HG02642 (cell line): ENCODE results near the gene RPGR.

Source experiments
- ATAC-seq: cut with Tn5 transposase; IDR thresholded peaks from one replicate; pipeline ENCODE4 v1.9.1; 2021; ENCODE audit warnings: mild to moderate bottlenecking; ENCODE audit not compliant: unreplicated experiment, poor library complexity

Gene RPGR

DNA sequence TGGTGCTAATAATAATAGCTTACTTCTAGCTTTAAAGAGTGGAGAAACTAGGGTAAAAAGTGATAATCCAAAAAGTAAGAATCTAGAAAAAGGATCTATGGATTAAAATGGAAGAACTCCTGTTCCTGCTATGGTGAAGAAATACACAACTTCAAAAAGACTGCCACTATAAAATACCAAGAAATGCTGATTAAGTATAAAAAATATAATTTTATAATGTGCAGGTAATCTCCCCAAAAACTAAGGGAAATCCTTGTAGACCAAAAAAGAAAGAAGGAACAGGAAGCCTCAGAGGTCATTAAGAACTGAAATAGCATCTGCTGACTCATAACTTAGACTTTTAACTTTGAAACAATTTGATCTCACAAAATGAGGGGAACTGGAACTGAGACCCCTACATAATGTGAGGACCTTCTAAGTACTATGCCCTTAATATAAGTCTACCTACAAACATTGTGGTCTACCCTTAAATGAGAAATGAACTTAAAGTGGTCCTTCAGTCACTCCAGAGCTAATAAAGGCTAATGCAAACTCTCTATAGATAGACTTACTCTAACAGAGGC lies 56.1 kb downstream of the RPGR start:
- peak; percentile 75 for ATAC-seq

DNA sequence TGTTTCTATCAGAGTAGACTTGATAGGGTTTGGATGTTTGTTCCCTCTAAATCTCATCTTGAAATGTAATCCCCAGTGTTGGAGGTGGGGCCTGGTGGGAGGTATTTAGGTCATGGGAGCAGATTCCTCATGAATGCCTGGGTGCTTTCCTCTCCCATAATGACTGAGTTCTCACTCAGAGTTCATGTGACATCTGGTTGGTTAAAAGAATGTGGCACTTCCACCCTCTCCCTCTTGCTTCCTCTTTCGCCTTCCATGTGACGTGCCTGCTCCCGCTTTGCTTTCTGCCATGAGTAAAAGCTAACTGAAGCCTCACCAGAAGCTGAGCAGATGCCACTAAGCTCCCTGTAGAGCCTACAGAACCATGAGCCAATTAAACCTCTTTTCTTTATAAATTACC lies 59.3 kb downstream of the RPGR start:
- no peak for ATAC-seq

- no peak for ATAC-seq
Observed at GRCh38 chrX:38262715-38263620, 64.3 kb downstream of the RPGR start.

DNA sequence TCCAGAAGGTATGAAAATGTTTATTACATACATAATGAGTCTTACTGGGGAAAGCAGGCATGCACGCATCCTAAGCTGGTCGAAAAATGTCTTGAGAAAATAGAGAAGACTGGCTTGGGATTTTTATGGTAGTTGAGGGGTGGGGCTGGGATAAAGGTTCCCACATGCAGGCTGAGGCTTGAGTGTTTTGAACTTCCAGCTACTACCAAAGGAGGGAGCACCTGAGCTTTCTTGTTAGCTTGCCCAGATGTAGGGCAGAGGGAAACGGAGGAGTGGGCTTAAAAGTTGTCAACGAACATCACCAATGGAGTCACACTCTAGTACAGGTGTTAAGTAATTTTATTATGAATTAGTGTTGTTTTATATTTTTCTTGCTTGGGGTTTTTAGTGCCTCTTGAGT lies 67.1 kb downstream of the RPGR start:
- no peak for ATAC-seq

DNA sequence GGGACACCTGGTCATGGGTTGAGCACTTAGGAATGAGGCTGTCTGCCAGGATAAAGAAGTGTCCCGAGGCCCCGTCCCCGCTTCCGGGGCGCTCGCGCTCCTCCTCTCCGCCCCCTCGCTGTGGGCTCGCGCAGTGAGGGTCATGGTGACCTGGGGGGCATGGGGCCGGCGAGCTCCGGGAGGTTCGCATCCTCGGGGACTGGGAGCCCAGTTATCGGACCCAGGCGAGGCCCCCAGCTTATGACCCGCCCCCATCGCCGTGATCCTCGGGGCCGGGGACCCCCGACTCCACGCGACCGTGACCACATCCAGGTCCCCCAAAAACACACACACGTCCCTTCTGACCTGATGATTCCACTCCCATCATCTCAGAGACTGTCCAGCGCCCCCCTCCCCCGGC lies 71.3 kb downstream of the RPGR start:
- no peak for ATAC-seq

- ATAC-seq: no peak
Observed at GRCh38 chrX:38249965-38250364, 77.3 kb downstream of the RPGR start.

DNA sequence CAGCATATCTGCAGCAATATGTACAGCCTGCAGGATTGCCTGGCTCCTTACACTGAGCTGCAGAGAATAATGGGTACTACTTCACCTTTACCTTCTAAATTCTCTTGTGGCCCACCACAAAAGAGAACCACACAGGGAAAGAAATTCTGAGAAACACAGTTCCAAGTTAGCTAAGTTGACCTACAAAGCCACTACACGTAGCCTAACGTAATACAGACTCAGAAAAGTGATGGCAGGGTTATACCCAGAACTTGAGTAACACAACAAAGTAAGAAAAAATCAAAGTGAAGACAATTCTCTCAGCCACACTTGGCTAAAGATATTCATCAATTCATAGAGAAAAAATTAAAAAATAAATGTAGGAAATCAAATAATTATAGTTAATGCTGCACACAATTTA lies 80.3 kb downstream of the RPGR start:
- ATAC-seq: no peak

- ATAC-seq: no peak
Observed at GRCh38 chrX:38240541-38240940, 86.8 kb downstream of the RPGR start.

DNA sequence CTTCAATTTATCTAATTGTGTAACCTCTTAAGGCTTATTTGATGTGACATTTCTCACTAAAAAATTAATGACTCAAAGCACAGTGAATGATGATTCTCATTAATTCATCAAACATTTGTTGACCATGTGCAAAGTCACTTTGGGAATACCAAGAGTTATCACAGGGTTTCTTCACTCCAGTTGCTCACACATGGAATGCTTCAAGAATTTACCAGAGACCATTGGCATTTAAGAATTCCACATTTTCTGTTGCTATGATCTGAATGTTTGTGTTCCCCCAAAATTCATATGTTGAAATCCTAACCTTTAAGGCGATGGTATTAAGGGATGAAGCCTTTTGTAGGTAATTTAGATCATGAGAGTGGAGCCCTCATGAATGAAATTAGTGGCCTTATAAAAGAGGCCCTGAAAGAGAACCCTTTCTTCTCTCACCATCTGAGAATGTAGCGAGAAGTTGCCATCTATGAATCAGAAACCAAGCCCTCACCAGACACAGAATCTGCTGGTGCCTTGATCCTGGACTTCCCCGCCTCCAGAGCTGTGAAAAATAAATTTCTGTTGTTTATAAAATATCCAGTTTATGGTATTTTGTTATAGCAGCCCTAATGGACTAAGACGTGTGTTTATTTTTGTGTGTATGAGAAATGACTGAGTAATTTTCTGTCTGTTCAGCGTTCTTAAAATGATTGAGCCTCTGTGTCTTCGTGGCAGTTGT lies 90.3 kb downstream of the RPGR start:
- no peak for ATAC-seq

- ATAC-seq: no peak
Observed at GRCh38 chrX:38233891-38234667, 93.2 kb downstream of the RPGR start.

GRCh38 chrX:38232079-38232686 lies 95.1 kb downstream of the RPGR start:
- no peak for ATAC-seq

DNA sequence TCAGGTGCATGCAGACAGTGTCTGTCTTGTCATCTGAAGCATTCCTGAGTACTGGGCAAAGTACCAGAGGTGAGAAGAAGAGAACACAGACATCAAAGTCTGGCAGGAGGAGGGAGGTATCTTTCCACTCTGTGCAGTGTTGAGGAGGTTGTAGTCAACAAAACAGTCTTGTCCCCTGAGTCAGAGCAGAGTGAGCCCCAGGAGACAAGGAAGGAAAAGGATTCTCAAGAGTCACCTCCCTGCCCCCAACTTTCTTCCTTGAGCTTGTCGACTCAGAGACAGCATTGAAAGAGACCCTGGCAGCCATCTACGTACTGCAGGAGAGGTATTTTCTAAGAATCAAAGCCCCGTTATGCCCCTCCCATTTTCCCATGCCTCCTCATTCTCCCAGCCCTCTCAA lies 102.2 kb downstream of the RPGR start:
- no peak for ATAC-seq

DNA sequence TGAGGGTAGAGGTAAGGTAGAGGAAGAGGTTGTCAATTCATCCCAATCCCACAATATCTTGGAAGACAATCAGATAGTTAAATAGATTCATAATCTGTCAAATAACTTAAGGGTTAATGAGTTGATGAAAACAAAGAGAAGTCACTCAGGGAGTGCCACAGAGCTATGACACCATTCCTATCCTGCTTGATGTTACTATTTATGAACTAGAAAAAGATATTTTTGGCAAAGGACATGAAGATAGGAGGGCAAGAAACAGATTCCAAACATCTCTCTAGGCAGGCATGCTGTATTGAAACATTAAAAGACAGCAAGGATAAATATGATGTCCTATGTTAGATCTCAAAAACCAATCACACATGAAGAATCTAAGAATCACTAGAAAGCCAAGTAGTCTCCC lies 103.1 kb downstream of the RPGR start:
- ATAC-seq: no peak

DNA sequence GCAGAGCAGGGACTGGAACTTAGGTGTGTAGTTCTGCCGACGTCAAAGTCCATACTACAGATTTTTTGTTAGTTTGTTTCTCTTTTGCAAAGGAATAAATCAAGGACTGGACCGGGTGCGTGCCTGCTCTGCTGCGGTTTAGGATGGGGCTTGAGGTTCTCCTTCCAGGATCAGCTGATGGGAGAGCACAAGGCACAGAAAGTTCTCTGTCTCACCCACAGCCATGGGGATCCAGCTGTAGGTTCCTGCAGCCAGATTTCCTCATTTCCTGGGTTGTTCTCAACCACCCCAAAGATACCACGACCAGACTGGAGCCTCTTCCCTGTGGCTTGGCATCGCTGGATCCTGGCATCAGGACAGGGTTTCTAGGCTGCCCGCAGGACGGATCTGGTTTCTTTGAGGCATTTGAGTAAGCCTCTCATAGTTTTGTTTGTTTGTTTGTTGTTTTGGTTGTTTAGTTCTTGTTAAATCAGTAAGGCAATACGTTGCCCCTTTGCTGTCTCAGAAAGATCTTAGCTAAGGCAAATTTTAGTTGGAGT lies 105.8 kb downstream of the RPGR start:
- no peak for ATAC-seq

DNA sequence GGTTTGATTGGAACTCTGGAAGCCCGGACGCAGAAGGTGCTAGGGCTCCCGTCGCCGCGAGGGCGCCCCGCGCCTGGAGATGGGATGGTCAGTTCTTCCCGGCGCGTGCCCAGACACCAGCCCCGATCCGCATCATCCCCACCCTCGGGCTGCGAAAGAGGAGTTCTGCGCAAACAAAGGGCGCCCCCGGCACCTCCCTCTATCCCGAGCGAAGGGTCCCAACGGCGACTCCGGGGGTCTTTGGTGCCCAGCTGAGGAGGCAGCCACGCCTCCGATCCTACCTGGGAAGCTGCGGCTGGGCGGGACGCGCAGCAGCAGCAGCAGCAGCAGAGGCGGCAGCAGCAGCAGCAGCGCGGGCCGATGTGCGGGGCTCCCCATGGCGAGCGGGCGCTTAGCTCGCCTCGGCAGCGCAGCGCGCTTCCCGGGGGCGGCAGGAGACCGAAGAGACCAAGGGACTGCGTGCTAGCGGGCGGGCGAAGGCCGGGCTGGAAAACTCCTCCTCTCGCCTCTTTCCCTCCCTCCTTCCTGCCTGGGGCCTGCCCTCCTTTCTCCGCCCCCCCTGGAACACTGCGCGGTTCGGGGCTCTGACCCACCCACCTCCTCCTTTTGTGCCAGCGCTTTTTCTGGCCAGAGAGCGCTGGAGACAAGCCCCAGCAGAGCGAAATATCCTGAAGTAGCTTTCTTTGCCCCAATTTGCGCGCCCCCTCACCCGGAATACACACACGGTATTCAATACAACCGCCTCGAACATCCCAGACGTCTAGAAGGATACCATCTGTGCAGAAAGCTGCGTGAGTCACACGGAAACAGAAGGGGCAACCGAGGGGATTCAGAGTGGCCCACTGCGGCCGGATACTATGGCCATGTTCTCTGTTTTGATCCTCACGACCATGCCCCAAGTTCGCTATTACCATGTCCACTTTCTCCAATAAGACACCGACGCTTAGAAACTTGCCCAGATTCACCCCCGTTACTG lies 106.6 kb downstream of the RPGR start, which contains the start of gene SRPX:
SRPX (minus strand) TSS at position 457 of the 976 bp plus-strand sequence; CDS start at position 378, 79 bp downstream.
- ATAC-seq: peak; percentile 37

GRCh38 chrX:38220024-38220414 lies 107.3 kb downstream of the RPGR start:
- ATAC-seq: peak; percentile 62
